Testis (tissue), 2 donors: ENCODE results near the gene PRDM12.

ENCODE experiments used
- CTCF ChIP-seq, 3 experiments: fragments of 450-650 bp in 2 of 3; fragments of 200-600 bp in 1 of 3; sonication (generic) in 1 of 3; IDR thresholded peaks; one replicate each; pipeline ENCODE4 v1.5.1; 2016 to 2019; ENCODE audit warnings: antibody characterized with exemption in 3 of 3, mild to moderate bottlenecking in 2 of 3, moderate library complexity in 1 of 3
- POLR2A ChIP-seq: fragments of 450-650 bp; IDR thresholded peaks from one replicate; pipeline ENCODE4 v1.6.1; 2017; ENCODE audit warnings: antibody characterized with exemption, mild to moderate bottlenecking, moderate library complexity

- TF ChIP-seq CTCF (IDR thresholded peaks at IDR 0.05) (no peak), POLR2A (no peak)
These were observed at the start of gene PRDM12 for GRCh38 chr9:130664251-130665028.
